Activated CD8-positive, alpha-beta memory T cell treated with anti-CD3 and anti-CD28 coated beads, Interleukin-2, amount 50 U/mL, for 24 hours (primary cell): ENCODE measurements around the gene ZNF345.

Experiments
- DNase-seq: peaks from one replicate; pipeline ENCODE4 v3.0.0-alpha.2; 2020; ENCODE audit errors: extremely low read depth

The ZNF345 gene

GRCh38 chr19:36916991-36917390, 66.3 kb downstream of the ZNF345 start:
- no peak for DNase-seq

- no peak for DNase-seq
These were observed 67.4 kb downstream of the ZNF345 start for GRCh38 chr19:36918090-36918489.
